GM12878 (cell line): ENCODE results near the gene CSF3R. TPM values are rescaled to one million over a fixed set of nuclear protein-coding genes. Genes with fewer than 3 reads are reported as not detected.

ENCODE experiments used
- ASH2L ChIP-seq: fragments of 300-600, 200-600 bp; sonication (generic); IDR thresholded peaks from 2 replicates; pipeline ENCODE4 v1.6.1; 2017; ENCODE audit warnings: low read depth, mild to moderate bottlenecking, borderline replicate concordance
- FOXM1 ChIP-seq: IDR thresholded peaks from 2 replicates; pipeline ENCODE4 v1.6.1; 2012; ENCODE audit warnings: low read depth, mild to moderate bottlenecking, inconsistent platforms, low read length, moderate library complexity
- GATAD2B ChIP-seq: fragments of 450-650 bp; conservative IDR thresholded peaks from 2 replicates; pipeline ENCODE4 v1.6.1; 2017; ENCODE audit warnings: low read depth, mild to moderate bottlenecking, moderate library complexity
- LARP7 ChIP-seq: fragments of 450-650 bp; IDR thresholded peaks from 2 replicates; pipeline ENCODE4 v1.6.1; 2017; ENCODE audit warnings: mild to moderate bottlenecking
- MXI1 ChIP-seq: fragments of 150-350 bp; IDR thresholded peaks from 2 replicates; pipeline ENCODE4 v1.6.1; 2011; ENCODE audit warnings: low read depth, mild to moderate bottlenecking, inconsistent platforms, low read length, improper control_type of control experiment
- PKNOX1 ChIP-seq: fragments of 450-650 bp; IDR thresholded peaks from 2 replicates; pipeline ENCODE4 v1.6.1; 2016; ENCODE audit warnings: mild to moderate bottlenecking
- POU2F2 ChIP-seq: IDR thresholded peaks from 3 replicates; pipeline ENCODE4 v1.6.1; 2011; ENCODE audit warnings: low read depth, mild to moderate bottlenecking, low read length, borderline replicate concordance
- REST ChIP-seq: IDR thresholded peaks from 2 replicates; pipeline ENCODE4 v1.6.1; 2012; ENCODE audit warnings: mild to moderate bottlenecking, low read depth, low read length
- SMARCA5 ChIP-seq: fragments of 450-650 bp; IDR thresholded peaks from 2 replicates; pipeline ENCODE4 v1.6.1; 2017; ENCODE audit warnings: mild to moderate bottlenecking
- TAF1 ChIP-seq: IDR thresholded peaks from 2 replicates; pipeline ENCODE4 v1.6.1; 2011; ENCODE audit warnings: mild to moderate bottlenecking, low read depth, low read length, borderline replicate concordance
- ZNF207 ChIP-seq: fragments of 450-650 bp; IDR thresholded peaks from 2 replicates; pipeline ENCODE4 v1.6.1; 2014; ENCODE audit warnings: antibody characterized with exemption, mild to moderate bottlenecking, borderline replicate concordance
- polyA plus RNA-seq, 11 experiments: library from polyadenylated mRNA; depleted of rRNA in 4 of 11; unstranded in 6 of 11; stranded (reverse) in 5 of 11; fragments of >200 nt; fragmentation: Nextera tagmentation in 4 of 11; fragmentation: Illumina TruSeq in 1 of 11; extraction: Ambion mirVana in 4 of 11; extraction: Trizol in 1 of 11; gene quantifications; 1 replicate in 1 of 11; 2 replicates in 10 of 11; pipeline versions ENCODE4 v1.2.1 to v1.2.3, GENCODE V29; 2011 to 2016; ENCODE audit warnings: inconsistent platforms in 2 of 11, missing spikeins in 2 of 11, low read depth in 1 of 11
- total RNA-seq, 4 experiments: library from RNA; depleted of rRNA in 3 of 4; stranded (reverse); fragments of >200 nt in 3 of 4; fragmentation: Illumina TruSeq in 1 of 4; extraction: Trizol in 1 of 4; gene quantifications; 2 replicates each; pipeline versions ENCODE4 v1.2.1 to v1.2.3, GENCODE V29; 2013 to 2021

CSF3R gene
- total and polyA plus RNA-seq, 10 of the 15 experiments (the other 5 are each of a cell fraction or from before 2014, with no cell fraction given), result 0.13 TPM; not detected in 9

GRCh38 chr1:36420836-36421317, 61.8 kb downstream of the CSF3R start (continued):
- TF ChIP-seq TAF1, result no peak
- no peak for TF ChIP-seq MXI1
- TF ChIP-seq ASH2L, result no peak
- TF ChIP-seq PKNOX1, result peak; percentile 88
- TF ChIP-seq ZNF207, result no peak
- no peak for TF ChIP-seq FOXM1
- peak; percentile 62; the same call in 1 of the 3 replicates for TF ChIP-seq POU2F2
- no peak for TF ChIP-seq LARP7
- TF ChIP-seq GATAD2B, result no peak
- peak; percentile 34; the same call in 1 of the 2 replicates for TF ChIP-seq SMARCA5
- TF ChIP-seq REST, result no peak
